Panc1 (cell line): Measurements from ENCODE around the gene POFUT2.

Source experiments
- CTCF ChIP-seq: fragments of 450-650 bp; IDR thresholded peaks from 2 replicates; pipeline ENCODE4 v1.5.1; 2017; ENCODE audit warnings: mild to moderate bottlenecking
- REST ChIP-seq, 2 experiments: IDR thresholded peaks; 2 replicates each; pipeline ENCODE4 v1.6.1; 2011 to 2012; ENCODE audit warnings: low read depth in 2 of 2, control low read depth in 1 of 2, low read length in 1 of 2, mild to moderate bottlenecking in 1 of 2, moderate library complexity in 1 of 2; ENCODE audit not compliant: insufficient read depth in 1 of 2

GRCh38 chr21:45260191-45260825, 27.4 kb downstream of the POFUT2 start:
- TF ChIP-seq CTCF = no peak
- TF ChIP-seq REST (IDR thresholded peaks at IDR 0.05; ENCODE audit: insufficient read depth in 1 of 2, low read depth in 2 of 2, low read length in 1 of 2) = no peak
